ENCODE results near the gene BARD1. TPM values are rescaled to one million over a fixed set of nuclear protein-coding genes. Genes with fewer than 3 reads are reported as not detected.

Gene BARD1
- total and polyA plus RNA-seq, 2 of the 13 experiments (the other 11 are each of a cell fraction or from before 2014, with no cell fraction given), result 5.3 to 30.4 TPM

DNA sequence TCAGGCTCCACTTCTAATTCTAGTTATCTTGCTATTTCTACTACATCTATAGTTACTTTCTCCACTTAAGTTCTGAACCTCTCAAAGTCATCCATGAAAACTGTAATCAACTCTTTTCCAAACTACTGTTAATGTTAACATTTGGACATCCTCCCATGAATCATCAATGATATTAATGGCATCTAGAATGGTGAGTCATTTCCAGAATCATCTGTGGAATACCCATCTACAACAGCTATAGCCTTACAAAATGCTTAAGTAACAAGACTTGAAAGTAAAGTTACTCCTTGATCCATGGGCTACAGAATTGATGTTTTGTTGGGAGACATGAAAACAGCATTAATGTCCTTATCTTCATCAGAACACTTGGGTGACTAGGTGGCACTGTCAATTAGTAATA lies 35.4 kb downstream of the BARD1 start:
- POLR2A ChIA-PET, result no interaction called here
- Histone ChIP-seq H2AFZ (ENCODE audit: low read length) (no peak overlapping the region), H3K4me3 (replicated peaks in 1 of 3; ENCODE audit: insufficient read depth in 1 of 3, low read depth in 2 of 3, low read length in 3 of 3) (no peak overlapping the region), H3K4me2 (ENCODE audit: low read depth, low read length) (no peak overlapping the region), H3K27me3 (ENCODE audit: control insufficient read depth in 1 of 2, insufficient read depth in 2 of 2, low read length in 2 of 2) (no peaks in the 10 kb centered on the region), H3K4me1 (ENCODE audit: insufficient read depth, low read length) (no peaks in the 10 kb centered on the region), H3K9ac (ENCODE audit: insufficient read depth, low read depth, low read length) (no peak overlapping the region), H3K9me3 (ENCODE audit: low read length) (no peaks in the 10 kb centered on the region), H3K27ac (ENCODE audit: extremely low read length, insufficient read depth, low read length) (no peak overlapping the region), H3K36me3 (replicated peaks in 1 of 2; ENCODE audit: control insufficient read depth in 1 of 2, insufficient read depth in 2 of 2, low read length in 2 of 2) (peaks cover 0 to 8% of the 10 kb centered on the region in 2 experiments; a peak in 2 of 5 replicates), H3K79me2 (ENCODE audit: insufficient read depth, low read length) (no peaks in the 10 kb centered on the region), H4K20me1 (ENCODE audit: insufficient read depth, low read length) (no peaks in the 10 kb centered on the region)
- DNase-seq (ENCODE audit: low spot score) (no peak), ATAC-seq (no peak), FAIRE-seq (no peak)
- CTCF ChIA-PET (ENCODE audit: low intra/inter-chr PET ratio, low total read pairs), result no interaction called here
- no TSS peak for BruUV-seq (replicated peaks)
- intact Hi-C loops (cut with micrococcal nuclease; ENCODE audit: unreplicated experiment), result no loop called here
- TF ChIP-seq, protein P1, sequence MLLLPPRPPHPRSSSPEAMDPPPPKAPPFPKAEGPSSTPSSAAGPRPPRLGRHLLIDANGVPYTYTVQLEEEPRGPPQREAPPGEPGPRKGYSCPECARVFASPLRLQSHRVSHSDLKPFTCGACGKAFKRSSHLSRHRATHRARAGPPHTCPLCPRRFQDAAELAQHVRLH (CRISPR knock-in tag; IDR thresholded peaks at IDR 0.05; ENCODE audit: borderline replicate concordance, low read depth), result no peak
- TF ChIP-seq, protein P2, sequence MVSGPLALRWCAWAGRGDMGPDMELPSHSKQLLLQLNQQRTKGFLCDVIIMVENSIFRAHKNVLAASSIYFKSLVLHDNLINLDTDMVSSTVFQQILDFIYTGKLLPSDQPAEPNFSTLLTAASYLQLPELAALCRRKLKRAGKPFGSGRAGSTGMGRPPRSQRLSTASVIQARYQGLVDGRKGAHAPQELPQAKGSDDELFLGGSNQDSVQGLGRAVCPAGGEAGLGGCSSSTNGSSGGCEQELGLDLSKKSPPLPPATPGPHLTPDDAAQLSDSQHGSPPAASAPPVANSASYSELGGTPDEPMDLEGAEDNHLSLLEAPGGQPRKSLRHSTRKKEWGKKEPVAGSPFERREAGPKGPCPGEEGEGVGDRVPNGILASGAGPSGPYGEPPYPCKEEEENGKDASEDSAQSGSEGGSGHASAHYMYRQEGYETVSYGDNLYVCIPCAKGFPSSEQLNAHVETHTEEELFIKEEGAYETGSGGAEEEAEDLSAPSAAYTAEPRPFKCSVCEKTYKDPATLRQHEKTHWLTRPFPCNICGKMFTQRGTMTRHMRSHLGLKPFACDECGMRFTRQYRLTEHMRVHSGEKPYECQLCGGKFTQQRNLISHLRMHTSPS (CRISPR knock-in tag; IDR thresholded peaks at IDR 0.05; ENCODE audit: low read depth), result no peak
- TF ChIP-seq THAP11 (CRISPR knock-in tag; IDR thresholded peaks at IDR 0.05), result no peak
- TF ChIP-seq, protein P3, sequence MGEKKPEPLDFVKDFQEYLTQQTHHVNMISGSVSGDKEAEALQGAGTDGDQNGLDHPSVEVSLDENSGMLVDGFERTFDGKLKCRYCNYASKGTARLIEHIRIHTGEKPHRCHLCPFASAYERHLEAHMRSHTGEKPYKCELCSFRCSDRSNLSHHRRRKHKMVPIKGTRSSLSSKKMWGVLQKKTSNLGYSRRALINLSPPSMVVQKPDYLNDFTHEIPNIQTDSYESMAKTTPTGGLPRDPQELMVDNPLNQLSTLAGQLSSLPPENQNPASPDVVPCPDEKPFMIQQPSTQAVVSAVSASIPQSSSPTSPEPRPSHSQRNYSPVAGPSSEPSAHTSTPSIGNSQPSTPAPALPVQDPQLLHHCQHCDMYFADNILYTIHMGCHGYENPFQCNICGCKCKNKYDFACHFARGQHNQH (CRISPR knock-in tag; IDR thresholded peaks at IDR 0.05), result no peak
- no peak for TF ChIP-seq ZNF350 (CRISPR knock-in tag; IDR thresholded peaks at IDR 0.05; ENCODE audit: borderline replicate concordance, low read depth)
- TF ChIP-seq ZNF746 (CRISPR knock-in tag; IDR thresholded peaks at IDR 0.05), result no peak
- TF ChIP-seq HMG20A (CRISPR knock-in tag; IDR thresholded peaks at IDR 0.05; ENCODE audit: borderline replicate concordance), result no peak
- TF ChIP-seq, protein P4, sequence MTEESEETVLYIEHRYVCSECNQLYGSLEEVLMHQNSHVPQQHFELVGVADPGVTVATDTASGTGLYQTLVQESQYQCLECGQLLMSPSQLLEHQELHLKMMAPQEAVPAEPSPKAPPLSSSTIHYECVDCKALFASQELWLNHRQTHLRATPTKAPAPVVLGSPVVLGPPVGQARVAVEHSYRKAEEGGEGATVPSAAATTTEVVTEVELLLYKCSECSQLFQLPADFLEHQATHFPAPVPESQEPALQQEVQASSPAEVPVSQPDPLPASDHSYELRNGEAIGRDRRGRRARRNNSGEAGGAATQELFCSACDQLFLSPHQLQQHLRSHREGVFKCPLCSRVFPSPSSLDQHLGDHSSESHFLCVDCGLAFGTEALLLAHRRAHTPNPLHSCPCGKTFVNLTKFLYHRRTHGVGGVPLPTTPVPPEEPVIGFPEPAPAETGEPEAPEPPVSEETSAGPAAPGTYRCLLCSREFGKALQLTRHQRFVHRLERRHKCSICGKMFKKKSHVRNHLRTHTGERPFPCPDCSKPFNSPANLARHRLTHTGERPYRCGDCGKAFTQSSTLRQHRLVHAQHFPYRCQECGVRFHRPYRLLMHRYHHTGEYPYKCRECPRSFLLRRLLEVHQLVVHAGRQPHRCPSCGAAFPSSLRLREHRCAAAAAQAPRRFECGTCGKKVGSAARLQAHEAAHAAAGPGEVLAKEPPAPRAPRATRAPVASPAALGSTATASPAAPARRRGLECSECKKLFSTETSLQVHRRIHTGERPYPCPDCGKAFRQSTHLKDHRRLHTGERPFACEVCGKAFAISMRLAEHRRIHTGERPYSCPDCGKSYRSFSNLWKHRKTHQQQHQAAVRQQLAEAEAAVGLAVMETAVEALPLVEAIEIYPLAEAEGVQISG (CRISPR knock-in tag; IDR thresholded peaks at IDR 0.05), result no peak
- TF ChIP-seq, protein P5, sequence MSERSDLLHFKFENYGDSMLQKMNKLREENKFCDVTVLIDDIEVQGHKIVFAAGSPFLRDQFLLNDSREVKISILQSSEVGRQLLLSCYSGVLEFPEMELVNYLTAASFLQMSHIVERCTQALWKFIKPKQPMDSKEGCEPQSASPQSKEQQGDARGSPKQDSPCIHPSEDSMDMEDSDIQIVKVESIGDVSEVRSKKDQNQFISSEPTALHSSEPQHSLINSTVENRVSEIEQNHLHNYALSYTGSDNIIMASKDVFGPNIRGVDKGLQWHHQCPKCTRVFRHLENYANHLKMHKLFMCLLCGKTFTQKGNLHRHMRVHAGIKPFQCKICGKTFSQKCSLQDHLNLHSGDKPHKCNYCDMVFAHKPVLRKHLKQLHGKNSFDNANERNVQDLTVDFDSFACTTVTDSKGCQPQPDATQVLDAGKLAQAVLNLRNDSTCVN (CRISPR knock-in tag; IDR thresholded peaks at IDR 0.05; ENCODE audit: borderline replicate concordance), result no peak
- TF ChIP-seq ZNF124 (CRISPR knock-in tag; IDR thresholded peaks at IDR 0.05), result no peak
- TF ChIP-seq ZNF264 (CRISPR knock-in tag; IDR thresholded peaks at IDR 0.05), result no peak
- no peak for TF ChIP-seq ZNF234 (CRISPR knock-in tag; conservative IDR thresholded peaks at IDR 0.05)
- TF ChIP-seq STAT5B (CRISPR knock-in tag; IDR thresholded peaks at IDR 0.05), result no peak
- TF ChIP-seq, protein P6, sequence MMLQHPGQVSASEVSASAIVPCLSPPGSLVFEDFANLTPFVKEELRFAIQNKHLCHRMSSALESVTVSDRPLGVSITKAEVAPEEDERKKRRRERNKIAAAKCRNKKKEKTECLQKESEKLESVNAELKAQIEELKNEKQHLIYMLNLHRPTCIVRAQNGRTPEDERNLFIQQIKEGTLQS (CRISPR knock-in tag; IDR thresholded peaks at IDR 0.05), result no peak
- TF ChIP-seq ZNF510 (CRISPR knock-in tag; IDR thresholded peaks at IDR 0.05; ENCODE audit: low read depth), result no peak
- in situ Hi-C loops (cut with HindIII; ENCODE audit: extremely low pct_ligation_motif_present, low pct_unique_long_range_greater_than_20kb), result no loop called here
